ENCODE results near the gene DENND1A. TPM values are rescaled to one million over a fixed set of nuclear protein-coding genes. Genes with fewer than 3 reads are reported as not detected.
A peak's percentile ranks its signal among the peaks of the same experiment; 100 is the strongest.

Gene DENND1A
- total and polyA plus RNA-seq, 11 donors: 9.8 to 24.0 (median 14.7) TPM

DNA sequence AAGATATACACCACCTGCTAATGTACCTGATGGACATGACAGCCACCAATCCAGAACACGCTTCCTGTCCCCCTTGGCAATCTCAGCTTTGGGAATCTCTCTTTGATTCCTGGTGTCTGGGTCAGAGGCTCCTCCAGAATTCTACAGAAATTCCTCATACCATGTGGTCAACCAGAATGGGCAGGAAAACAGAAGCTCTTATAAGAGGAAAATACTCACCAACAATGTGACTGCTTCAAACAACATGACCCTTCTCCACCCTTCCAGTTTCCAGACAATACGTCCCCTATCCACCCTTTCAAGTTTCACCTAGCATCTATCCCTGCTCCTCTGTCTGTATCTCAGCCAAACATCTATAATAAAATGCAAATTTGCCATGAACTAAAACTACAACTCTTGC, 247.2 kb downstream of the DENND1A start:
- peaks cover 0 to 8% (median 0%) of the 10 kb centered on the region in 12 donors for H3K9me3 ChIP-seq
- no peak overlapping the region for H3K4me3 ChIP-seq
- WGBS, 4 donors: 94 to 98% (median 95%) methylated on average over 2 of the region's 2 CpGs
- no peaks in the 10 kb centered on the region for H3K36me3 ChIP-seq
- intact Hi-C loops (cut with DNase I): no loop called here
- peaks cover 0 to 41% (median 25%) of the 10 kb centered on the region in 12 donors for H3K4me1 ChIP-seq
- TF ChIP-seq POLR2A (IDR thresholded peaks at IDR 0.05): no peak
- no peak for TF ChIP-seq CTCF (IDR thresholded peaks at IDR 0.05)
- DNase-seq (no peak), ATAC-seq (no peak)
- no peak overlapping the region for H3K27ac ChIP-seq
- no peaks in the 10 kb centered on the region for H3K27me3 ChIP-seq

GRCh38 chr9:123680352-123680751, 249.6 kb downstream of the DENND1A start:
- H3K27ac ChIP-seq: no peak overlapping the region

DNA sequence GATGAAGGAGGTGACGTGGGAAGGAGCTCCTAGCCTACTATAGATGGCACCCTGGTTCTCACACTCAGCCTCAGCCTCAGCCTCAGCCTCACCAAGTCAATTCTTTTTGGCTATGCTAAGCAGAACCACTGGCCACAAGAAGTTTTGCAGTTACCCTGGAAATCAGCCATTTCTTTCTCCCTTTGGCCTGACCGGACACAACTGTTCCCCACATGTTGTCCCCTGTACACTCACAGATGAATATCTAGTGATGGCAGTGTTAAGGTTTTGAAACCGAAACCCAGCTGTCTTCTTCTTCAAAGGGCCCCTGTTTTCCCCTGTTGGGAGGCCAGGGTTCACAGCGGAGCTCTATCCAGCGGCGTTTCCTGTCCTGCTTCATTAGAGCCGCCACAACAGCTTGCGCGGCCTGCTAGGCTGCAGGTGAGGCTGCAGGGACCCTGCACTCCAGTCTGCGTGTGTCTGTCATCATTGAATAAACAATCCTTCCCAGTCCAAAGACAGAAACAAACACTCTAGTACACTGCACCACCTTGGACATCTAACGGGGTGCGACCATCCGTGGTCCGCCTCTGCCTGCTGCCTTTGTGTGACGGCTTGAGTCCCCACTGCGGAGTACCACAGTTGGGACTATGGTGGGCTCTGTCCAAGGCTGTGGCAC, 250.5 kb downstream of the DENND1A start:
- H3K27me3 ChIP-seq: no peaks in the 10 kb centered on the region
- H3K36me3 ChIP-seq: peaks cover 0 to 9% (median 0%) of the 10 kb centered on the region in 9 donors
- H3K4me3 ChIP-seq: no peak overlapping the region
- H3K4me1 ChIP-seq: peaks cover 0 to 23% (median 11%) of the 10 kb centered on the region in 12 donors
- peaks cover 0 to 8% (median 0%) of the 10 kb centered on the region in 12 donors for H3K9me3 ChIP-seq
- H3K27ac ChIP-seq: no peak overlapping the region
- DNase-seq: no peak
- intact Hi-C loops (cut with DNase I): no loop called here
- TF ChIP-seq POLR2A (IDR thresholded peaks at IDR 0.05) (no peak), CTCF (IDR thresholded peaks at IDR 0.05) (no peak)
- 90 to 92% (median 90%) methylated on average over 16 of the region's 16 CpGs for WGBS, 4 donors
- ATAC-seq: peak in 3 of 4 donors; percentile 22 to 33 (median 26)

More at GRCh38 chr9:123680352-123680751, 249.6 kb downstream of the DENND1A start:
- H3K36me3 ChIP-seq: peaks cover 0 to 9% (median 0%) of the 10 kb centered on the region in 9 donors
- H3K27me3 ChIP-seq: no peaks in the 10 kb centered on the region
- WGBS, 4 donors: 67 to 76% (median 70%) methylated on average over 8 of the region's 8 CpGs
- TF ChIP-seq POLR2A (IDR thresholded peaks at IDR 0.05) (no peak), CTCF (IDR thresholded peaks at IDR 0.05) (no peak)
- H3K4me1 ChIP-seq: peaks cover 0 to 26% (median 11%) of the 10 kb centered on the region in 12 donors
- no peak overlapping the region for H3K4me3 ChIP-seq
- DNase-seq (no peak), ATAC-seq (peak in 3 of 4 donors; percentile 52 to 63 (median 62))
- intact Hi-C loops (cut with DNase I): no loop called here
- H3K9me3 ChIP-seq: peaks cover 0 to 8% (median 0%) of the 10 kb centered on the region in 12 donors

- no peak overlapping the region for H3K27ac ChIP-seq
- no peak for DNase-seq
- peaks cover 0 to 9% (median 0%) of the 10 kb centered on the region in 9 donors for H3K36me3 ChIP-seq
- TF ChIP-seq CTCF (IDR thresholded peaks at IDR 0.05): no peak
- TF ChIP-seq POLR2A (IDR thresholded peaks at IDR 0.05): no peak
- no peak overlapping the region for H3K4me3 ChIP-seq
- no peak for ATAC-seq
- H3K9me3 ChIP-seq: peaks cover 0 to 9% (median 0%) of the 10 kb centered on the region in 12 donors
- H3K4me1 ChIP-seq: peaks cover 0 to 23% (median 11%) of the 10 kb centered on the region in 12 donors
- WGBS, 4 donors: 46 to 54% (median 53%) methylated on average over 5 of the region's 5 CpGs
- no peaks in the 10 kb centered on the region for H3K27me3 ChIP-seq
- intact Hi-C loops (cut with DNase I): no loop called here
Measured at GRCh38 chr9:123678878-123679329, 251.0 kb downstream of the DENND1A start.

All from heart left ventricle (tissue), 16 donors.